Ishikawa (cell line): ENCODE data around the gene LST1.

Experiments
- CEBPB ChIP-seq: IDR thresholded peaks from 2 replicates; pipeline ENCODE4 v1.6.1; 2012
- CREB1 ChIP-seq: IDR thresholded peaks from 2 replicates; pipeline ENCODE4 v1.6.1; 2012; ENCODE audit warnings: low read depth
- EGR1 ChIP-seq: IDR thresholded peaks from 2 replicates; pipeline ENCODE4 v1.6.1; 2012
- EP300 ChIP-seq: IDR thresholded peaks from 2 replicates; pipeline ENCODE4 v1.6.1; 2012; ENCODE audit warnings: borderline replicate concordance
- FOXM1 ChIP-seq: IDR thresholded peaks from 2 replicates; pipeline ENCODE4 v1.6.1; 2012; ENCODE audit warnings: low read depth, borderline replicate concordance
- MAX ChIP-seq: IDR thresholded peaks from 2 replicates; pipeline ENCODE4 v1.6.1; 2012
- NFIC ChIP-seq: IDR thresholded peaks from 2 replicates; pipeline ENCODE4 v1.6.1; 2012
- RAD21 ChIP-seq: IDR thresholded peaks from 2 replicates; pipeline ENCODE4 v1.6.1; 2012; ENCODE audit warnings: low read depth
- REST ChIP-seq: IDR thresholded peaks from 2 replicates; pipeline ENCODE4 v1.6.1; 2012; ENCODE audit warnings: low read depth, mild to moderate bottlenecking
- TAF1 ChIP-seq: IDR thresholded peaks from 2 replicates; pipeline ENCODE4 v1.6.1; 2012; ENCODE audit warnings: low read depth, mild to moderate bottlenecking
- TCF12 ChIP-seq: IDR thresholded peaks from 2 replicates; pipeline ENCODE4 v1.6.1; 2012; ENCODE audit warnings: low read depth
- TEAD4 ChIP-seq: IDR thresholded peaks from 2 replicates; pipeline ENCODE4 v1.6.1; 2012
- USF1 ChIP-seq: IDR thresholded peaks from 2 replicates; pipeline ENCODE4 v1.6.1; 2012
- YY1 ChIP-seq: IDR thresholded peaks from 2 replicates; pipeline ENCODE4 v1.6.1; 2012; ENCODE audit warnings: low read depth
- ZBTB7A ChIP-seq: IDR thresholded peaks from 2 replicates; pipeline ENCODE4 v1.6.1; 2012; ENCODE audit warnings: low read depth

The LST1 gene

GRCh38 chr6:31558631-31559500 lies 27.2 kb upstream of the LST1 start:
- TF ChIP-seq EGR1 (no peak), USF1 (no peak), REST (no peak), FOXM1 (no peak), YY1 (no peak), CEBPB (no peak), NFIC (no peak), ZBTB7A (no peak), TCF12 (no peak), RAD21 (no peak), TAF1 (no peak), CREB1 (no peak), EP300 (no peak), TEAD4 (no peak), MAX (no peak)

- TF ChIP-seq ZBTB7A (no peak), REST (no peak)
These were observed 26.5 kb upstream of the LST1 start for GRCh38 chr6:31559606-31559957.

- TF ChIP-seq TEAD4 (0 out of 2 replicates have a peak, but pooled peaks have one; percentile 8), MAX (no peak), TAF1 (no peak)
These were observed 25.9 kb upstream of the LST1 start for GRCh38 chr6:31559958-31560696.

GRCh38 chr6:31560697-31561058 lies 25.4 kb upstream of the LST1 start:
- TF ChIP-seq USF1 (no peak), TAF1 (no peak), REST (no peak), NFIC (no peak), FOXM1 (no peak), RAD21 (no peak), EGR1 (no peak), MAX (no peak), EP300 (no peak), YY1 (no peak), ZBTB7A (no peak), CREB1 (no peak), CEBPB (no peak)
